Mesothelial cell of epicardium (in vitro differentiated cells): ENCODE data around the gene CDH20. TPM values are rescaled to one million over a fixed set of nuclear protein-coding genes. Genes with fewer than 3 reads are reported as not detected.

ENCODE experiments used
- DNase-seq, 2 experiments: peaks; one replicate each; pipeline ENCODE4 v3.0.0; 2021; ENCODE audit warnings: low spot score in 2 of 2; ENCODE audit not compliant: unreplicated experiment in 2 of 2
- H3K27ac Mint-ChIP-seq: 2 replicates; pipeline ENCODE4 v1.8.0; 2021; ENCODE audit warnings: mixed read lengths
- H3K27me3 Mint-ChIP-seq: 2 replicates; pipeline ENCODE4 v1.8.0; 2021; ENCODE audit warnings: low read depth, mixed read lengths
- H3K36me3 Mint-ChIP-seq: 2 replicates; pipeline ENCODE4 v1.8.0; 2021; ENCODE audit warnings: mixed read lengths
- H3K4me1 Mint-ChIP-seq: 2 replicates; pipeline ENCODE4 v1.8.0; 2021; ENCODE audit warnings: mixed read lengths
- H3K4me3 Mint-ChIP-seq: 2 replicates; pipeline ENCODE4 v1.8.0; 2021; ENCODE audit warnings: mild to moderate bottlenecking, moderate library complexity, mixed read lengths
- H3K9me3 Mint-ChIP-seq: 2 replicates; pipeline ENCODE4 v1.8.0; 2021; ENCODE audit warnings: mixed read lengths
- total RNA-seq: library from RNA; stranded (reverse); gene quantifications from 3 replicates; pipeline ENCODE4 v1.2.1, GENCODE V29; 2021
- TF ChIP-seq, protein P1 (sequence below): fragments of 200-600 bp; sonication (generic); IDR thresholded peaks from one replicate; pipeline ENCODE4 v1.5.0; 2021; ENCODE audit warnings: antibody characterized with exemption; ENCODE audit not compliant: unreplicated experiment

Gene CDH20
- total RNA-seq, 1 donor from 2014 or later = 0.89 TPM

DNA sequence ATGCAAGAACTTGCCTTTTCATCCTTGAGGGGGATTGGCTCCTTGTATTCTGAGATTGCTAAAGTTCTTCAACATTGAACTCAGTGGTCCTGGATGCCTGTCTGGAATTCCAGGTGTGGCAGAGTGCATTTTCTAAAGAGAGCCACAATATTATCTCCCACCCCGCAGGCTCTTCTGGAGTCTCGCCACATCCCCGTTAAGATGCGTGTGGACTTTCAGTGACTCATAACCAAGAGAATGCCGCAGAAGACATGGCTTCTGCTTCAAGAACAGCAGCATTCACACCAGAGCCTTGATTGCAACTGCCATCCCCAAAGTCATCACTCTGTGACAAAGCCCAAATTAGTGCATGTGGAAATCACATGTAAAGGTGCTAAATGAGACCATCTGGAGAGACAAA, 142.7 kb downstream of the CDH20 start:
- H3K27me3 Mint-ChIP-seq = peaks cover 19% of the 10 kb centered on the region
- H3K4me3 Mint-ChIP-seq = no peak overlapping the region
- no peak overlapping the region for H3K27ac Mint-ChIP-seq
- H3K4me1 Mint-ChIP-seq = peaks cover 32% of the 10 kb centered on the region
- peaks cover 6% of the 10 kb centered on the region for H3K9me3 Mint-ChIP-seq
- DNase-seq = no peak
- TF ChIP-seq, protein P1, sequence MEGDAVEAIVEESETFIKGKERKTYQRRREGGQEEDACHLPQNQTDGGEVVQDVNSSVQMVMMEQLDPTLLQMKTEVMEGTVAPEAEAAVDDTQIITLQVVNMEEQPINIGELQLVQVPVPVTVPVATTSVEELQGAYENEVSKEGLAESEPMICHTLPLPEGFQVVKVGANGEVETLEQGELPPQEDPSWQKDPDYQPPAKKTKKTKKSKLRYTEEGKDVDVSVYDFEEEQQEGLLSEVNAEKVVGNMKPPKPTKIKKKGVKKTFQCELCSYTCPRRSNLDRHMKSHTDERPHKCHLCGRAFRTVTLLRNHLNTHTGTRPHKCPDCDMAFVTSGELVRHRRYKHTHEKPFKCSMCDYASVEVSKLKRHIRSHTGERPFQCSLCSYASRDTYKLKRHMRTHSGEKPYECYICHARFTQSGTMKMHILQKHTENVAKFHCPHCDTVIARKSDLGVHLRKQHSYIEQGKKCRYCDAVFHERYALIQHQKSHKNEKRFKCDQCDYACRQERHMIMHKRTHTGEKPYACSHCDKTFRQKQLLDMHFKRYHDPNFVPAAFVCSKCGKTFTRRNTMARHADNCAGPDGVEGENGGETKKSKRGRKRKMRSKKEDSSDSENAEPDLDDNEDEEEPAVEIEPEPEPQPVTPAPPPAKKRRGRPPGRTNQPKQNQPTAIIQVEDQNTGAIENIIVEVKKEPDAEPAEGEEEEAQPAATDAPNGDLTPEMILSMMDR = no peak
- no peaks in the 10 kb centered on the region for H3K36me3 Mint-ChIP-seq

DNA sequence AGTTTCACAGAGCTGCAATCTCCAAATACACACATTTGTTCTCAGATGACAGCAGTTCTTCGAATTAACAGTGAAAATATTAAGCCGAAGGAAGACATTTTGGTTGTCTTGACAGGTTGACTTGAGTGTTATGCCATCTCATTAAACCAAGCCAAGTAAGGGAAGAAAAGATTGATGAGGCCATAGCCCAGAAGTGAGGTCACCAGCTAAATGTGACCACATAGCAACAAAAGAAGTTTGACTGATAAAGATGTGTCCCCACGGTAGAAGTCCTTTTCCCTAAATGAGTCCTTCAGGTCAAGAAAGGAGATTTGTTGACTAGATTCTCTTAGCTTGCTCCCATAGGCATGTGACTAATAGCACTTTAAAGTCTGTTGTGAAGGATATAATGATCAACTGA, 156.1 kb downstream of the CDH20 start:
- no peak overlapping the region for H3K4me3 Mint-ChIP-seq
- DNase-seq = no peak
- H3K27ac Mint-ChIP-seq = no peak overlapping the region
- H3K4me1 Mint-ChIP-seq = peaks cover 4% of the 10 kb centered on the region
- no peaks in the 10 kb centered on the region for H3K27me3 Mint-ChIP-seq
- no peaks in the 10 kb centered on the region for H3K36me3 Mint-ChIP-seq
- no peaks in the 10 kb centered on the region for H3K9me3 Mint-ChIP-seq
- TF ChIP-seq, protein P1 = no peak

DNA sequence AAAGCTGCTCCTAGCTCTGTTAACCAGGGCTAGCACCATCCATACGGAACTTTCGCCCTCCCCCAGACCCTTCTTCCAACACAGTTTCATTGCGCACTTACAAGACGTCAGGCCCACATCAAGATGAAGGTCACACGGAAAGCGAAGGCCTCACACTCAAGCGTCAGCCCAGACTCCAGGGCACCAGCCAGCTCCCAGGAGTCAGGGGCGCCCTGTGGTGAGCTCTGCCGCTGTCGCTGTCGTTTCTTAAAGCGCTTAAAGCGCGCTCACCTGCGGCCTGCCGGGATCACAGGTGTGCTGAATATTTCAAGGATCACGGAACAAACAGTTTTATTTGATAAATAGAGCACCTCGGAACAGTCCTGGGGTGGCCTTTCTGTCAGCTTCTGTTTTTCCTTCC, 163.1 kb downstream of the CDH20 start:
- Mint-ChIP-seq H3K36me3 (no peaks in the 10 kb centered on the region), H3K27ac (no peak overlapping the region), H3K27me3 (no peaks in the 10 kb centered on the region), H3K9me3 (no peaks in the 10 kb centered on the region), H3K4me3 (no peak overlapping the region), H3K4me1 (no peaks in the 10 kb centered on the region)
- TF ChIP-seq, protein P1 = no peak
- DNase-seq = no peak

DNA sequence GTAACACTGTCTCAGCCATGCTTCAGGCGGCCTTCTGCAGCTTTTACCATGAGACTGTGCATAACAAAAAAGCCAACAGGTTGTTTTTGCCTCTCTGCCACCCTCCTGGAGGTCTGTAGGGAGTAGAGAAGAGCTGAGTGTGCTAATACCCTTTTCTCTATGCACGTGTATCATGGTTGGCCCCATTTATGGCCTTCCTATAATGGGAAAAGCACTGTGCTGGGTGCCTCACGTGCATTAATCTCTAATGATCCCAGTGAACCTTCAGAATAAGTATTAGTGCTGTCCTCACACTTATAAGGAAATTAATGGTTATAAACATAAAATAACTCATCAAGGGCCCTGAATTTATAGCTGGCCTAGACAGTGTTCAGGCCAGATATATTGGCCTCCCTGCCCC, 164.2 kb downstream of the CDH20 start:
- Mint-ChIP-seq H3K4me3 (no peak overlapping the region), H3K36me3 (no peaks in the 10 kb centered on the region), H3K27ac (no peak overlapping the region), H3K27me3 (no peaks in the 10 kb centered on the region), H3K4me1 (peaks cover 5% of the 10 kb centered on the region), H3K9me3 (no peaks in the 10 kb centered on the region)
- DNase-seq = no peak
- TF ChIP-seq, protein P1 = no peak

DNA sequence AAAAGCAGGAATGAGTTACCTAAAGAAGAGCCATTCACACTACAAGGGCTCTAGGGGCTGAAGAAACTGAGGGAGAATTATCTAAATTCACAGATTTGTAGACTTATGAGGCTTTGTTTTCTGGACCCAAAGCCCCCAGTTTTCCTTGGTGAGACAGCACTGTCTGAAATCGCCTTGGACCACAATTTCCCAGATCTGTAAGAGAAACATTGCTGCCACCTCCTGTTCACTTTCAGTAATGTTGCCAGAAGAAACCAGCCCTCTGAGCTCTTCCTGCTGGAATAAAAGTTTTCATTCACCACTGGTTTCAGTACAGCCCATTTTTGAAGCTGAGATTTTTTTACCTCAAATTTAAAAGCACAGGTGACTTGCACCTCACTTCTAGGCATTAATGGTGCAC, 169.2 kb downstream of the CDH20 start:
- peaks cover 5% of the 10 kb centered on the region for H3K27me3 Mint-ChIP-seq
- peak in 1 of 2 experiments; percentile 50 for DNase-seq

DNA sequence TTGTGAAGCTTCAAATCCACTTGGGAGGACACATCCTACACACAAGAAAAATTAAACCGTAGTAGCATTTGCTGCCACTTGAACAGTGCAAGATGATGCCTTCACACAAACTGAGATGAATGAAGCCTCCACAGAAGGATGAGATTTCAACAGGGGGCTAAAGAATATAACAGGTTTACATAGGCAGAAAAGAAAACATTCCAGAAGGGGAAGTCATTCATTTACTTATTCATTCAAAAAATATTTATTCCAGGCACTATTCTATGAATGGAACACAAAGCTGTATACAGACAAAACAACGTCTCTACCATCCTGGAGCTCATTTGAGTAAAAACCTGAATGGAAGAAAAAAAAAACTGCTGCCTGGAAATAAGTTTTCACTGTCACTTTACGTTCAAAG, 170.5 kb downstream of the CDH20 start:
- Mint-ChIP-seq H3K4me1 (peaks cover 7% of the 10 kb centered on the region), H3K27me3 (peaks cover 5% of the 10 kb centered on the region)

More for the DNA sequence above, 169.2 kb downstream of the CDH20 start:
- no peak overlapping the region for H3K4me3 Mint-ChIP-seq
- no peak overlapping the region for H3K27ac Mint-ChIP-seq
- peaks cover 7% of the 10 kb centered on the region for H3K4me1 Mint-ChIP-seq
- TF ChIP-seq, protein P1 = peak; percentile 72
- no peaks in the 10 kb centered on the region for H3K9me3 Mint-ChIP-seq
- no peaks in the 10 kb centered on the region for H3K36me3 Mint-ChIP-seq

More for the DNA sequence above, 170.5 kb downstream of the CDH20 start:
- DNase-seq = no peak
- Mint-ChIP-seq H3K36me3 (no peaks in the 10 kb centered on the region), H3K27ac (no peak overlapping the region), H3K9me3 (peaks cover 4% of the 10 kb centered on the region), H3K4me3 (no peak overlapping the region)
- TF ChIP-seq, protein P1 = no peak
